HG03520 (cell line): ENCODE data around the gene KRT79.

Experiments used
- ATAC-seq: cut with Tn5 transposase; IDR thresholded peaks from one replicate; pipeline ENCODE4 v1.9.1; 2021; ENCODE audit warnings: mild to moderate bottlenecking, moderate library complexity; ENCODE audit not compliant: unreplicated experiment

Gene KRT79

GRCh38 chr12:52774629-52775250, 59.4 kb downstream of the KRT79 start:
- ATAC-seq = no peak

GRCh38 chr12:52772772-52773171, 61.3 kb downstream of the KRT79 start:
- ATAC-seq = no peak

DNA sequence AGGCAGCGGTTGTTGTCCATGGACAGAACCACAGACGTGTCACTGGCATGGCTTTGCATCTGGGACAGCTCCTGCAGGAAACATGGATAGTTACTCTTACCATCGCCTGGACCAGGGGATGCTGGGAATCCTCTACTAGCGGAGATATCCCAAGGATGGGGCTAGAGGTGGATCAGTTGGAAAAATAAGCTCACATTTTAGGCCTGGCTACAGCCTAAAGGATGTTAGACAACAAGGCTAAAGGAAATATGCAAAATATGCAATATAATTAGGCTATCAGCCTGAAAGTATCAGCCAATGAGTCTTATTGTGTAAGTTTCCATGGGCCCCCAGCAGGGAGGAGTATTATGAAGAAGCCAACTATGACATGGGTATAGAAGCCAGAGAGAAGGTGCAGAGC, 61.9 kb downstream of the KRT79 start:
- ATAC-seq = no peak

DNA sequence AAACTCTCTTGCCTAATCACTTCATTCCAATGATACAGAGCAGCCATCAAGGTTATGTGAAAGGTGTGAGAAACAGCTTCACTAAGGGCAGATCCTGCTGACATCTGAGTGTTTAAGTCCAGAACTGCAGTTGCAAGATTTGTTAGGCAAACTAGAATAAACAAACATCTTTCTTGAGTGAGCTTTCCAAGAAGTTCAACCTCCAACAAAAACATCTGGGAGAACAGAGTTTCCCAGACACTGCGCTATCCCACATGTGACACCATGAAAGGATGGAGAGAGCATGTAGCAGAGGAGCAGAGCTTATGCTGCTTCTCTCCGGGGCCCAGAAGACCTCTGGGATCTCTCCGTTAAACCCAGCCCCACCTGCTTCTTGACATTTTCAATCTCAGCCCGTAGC, 62.6 kb downstream of the KRT79 start:
- ATAC-seq = no peak
